Stimulated activated CD8-positive, alpha-beta memory T cell treated with anti-CD3 and anti-CD28 coated beads, Interleukin-4, amount 100 ng/mL, for 4 hours (primary cell): ENCODE results near the gene VSX2.

ENCODE experiments used
- DNase-seq, 2 donors: peaks; one replicate each; pipeline ENCODE4 v3.0.0-alpha.2; 2020; ENCODE audit warnings: low read depth in 2 of 2, low spot score in 1 of 2

Gene VSX2

DNA sequence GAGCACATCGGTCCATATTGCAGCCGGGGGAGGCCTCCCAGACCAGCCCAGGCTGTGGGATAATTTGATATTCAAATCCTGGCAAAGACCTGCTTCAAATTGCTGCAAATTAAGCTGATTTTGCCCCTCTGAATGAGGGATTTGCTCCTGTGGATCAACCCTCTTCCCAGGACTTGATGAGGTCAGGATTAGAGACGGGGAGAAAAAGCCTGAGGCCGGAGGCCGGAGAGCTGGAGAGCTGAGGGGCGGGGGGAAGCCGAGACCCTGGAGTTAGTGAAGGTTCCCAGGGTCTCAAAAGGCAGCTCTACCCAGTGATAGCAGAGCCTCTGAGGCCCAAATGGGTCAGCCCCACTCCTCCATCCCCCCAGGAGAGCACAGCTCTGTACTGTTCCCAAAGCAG, 17.5 kb upstream of the VSX2 start:
- no peak for DNase-seq

DNA sequence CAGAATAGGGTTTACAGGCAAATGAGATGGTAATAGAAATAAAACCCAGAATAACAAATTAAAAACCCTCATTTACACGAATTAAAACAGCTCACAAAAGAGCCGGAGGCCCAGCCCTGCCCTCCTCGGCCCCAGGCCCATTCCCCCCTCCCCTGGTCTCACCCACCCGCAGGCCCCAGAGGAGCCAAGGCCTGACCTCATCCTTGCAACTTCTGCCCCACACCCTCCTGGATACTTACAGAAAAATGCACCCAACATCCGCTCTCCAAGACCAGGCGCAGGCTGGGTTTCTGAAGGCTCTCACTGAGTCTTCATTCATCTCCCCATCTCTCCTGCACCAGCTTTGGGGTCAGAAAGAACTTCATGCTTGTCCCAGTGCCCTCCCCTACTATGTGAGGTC, 16.2 kb upstream of the VSX2 start:
- no peak for DNase-seq

DNA sequence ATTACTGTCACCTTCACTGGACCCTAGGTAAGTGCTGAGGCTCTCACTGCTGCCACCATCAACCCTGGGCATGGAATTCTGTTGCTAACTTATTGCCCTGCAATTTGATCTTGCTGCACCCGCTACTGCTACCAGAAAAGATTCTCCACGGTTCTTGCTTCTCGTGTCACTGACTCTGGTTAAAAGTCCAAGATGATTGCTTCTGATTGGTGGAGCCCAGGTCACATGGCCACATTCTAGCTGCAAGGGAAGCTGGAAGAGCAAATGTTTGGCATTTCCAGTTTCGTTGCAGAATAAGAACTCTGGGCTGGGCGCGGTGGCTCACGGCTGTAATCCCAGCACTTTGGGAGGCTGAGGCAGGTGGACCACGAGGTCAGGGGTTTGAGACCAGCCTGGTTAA, 7.5 kb upstream of the VSX2 start:
- DNase-seq, result no peak

DNA sequence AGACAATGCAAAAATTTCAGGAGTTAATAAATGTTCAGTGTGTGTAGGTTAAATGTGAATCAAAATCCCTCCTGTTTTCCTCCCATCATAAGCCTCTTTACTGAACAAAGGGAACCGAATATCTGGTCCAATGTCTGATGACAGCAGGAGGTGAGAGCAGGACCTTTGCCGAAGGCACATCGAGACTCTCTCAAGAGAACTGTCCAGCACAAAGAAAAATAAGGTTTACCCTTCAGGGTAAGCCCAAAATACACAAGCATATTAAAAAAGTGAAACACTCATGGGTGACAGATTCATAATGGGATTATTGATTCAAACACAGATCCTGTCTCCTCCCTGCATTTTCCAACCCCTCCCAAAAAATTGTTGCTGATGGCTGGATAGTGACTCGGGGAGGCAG, 4.2 kb upstream of the VSX2 start:
- no peak for DNase-seq

DNA sequence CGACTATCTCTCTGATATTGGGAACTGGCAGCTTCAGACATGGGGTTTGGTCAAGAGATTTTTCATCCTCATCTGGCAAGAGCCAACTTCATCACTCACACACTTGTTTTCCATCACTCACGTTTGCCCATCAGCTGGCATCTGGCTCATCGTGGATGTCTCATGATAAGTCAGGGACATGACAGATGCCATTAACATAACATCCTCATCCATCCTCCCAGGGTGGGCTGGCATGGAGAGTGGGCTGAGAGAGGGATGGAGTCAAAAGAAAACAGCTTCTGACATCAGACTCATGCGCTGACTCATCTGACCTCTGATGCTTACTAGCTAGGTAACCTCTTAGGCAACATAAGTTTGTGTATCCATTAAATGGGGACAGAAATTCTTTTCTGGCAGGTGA, 1.8 kb upstream of the VSX2 start:
- no peak for DNase-seq

DNA sequence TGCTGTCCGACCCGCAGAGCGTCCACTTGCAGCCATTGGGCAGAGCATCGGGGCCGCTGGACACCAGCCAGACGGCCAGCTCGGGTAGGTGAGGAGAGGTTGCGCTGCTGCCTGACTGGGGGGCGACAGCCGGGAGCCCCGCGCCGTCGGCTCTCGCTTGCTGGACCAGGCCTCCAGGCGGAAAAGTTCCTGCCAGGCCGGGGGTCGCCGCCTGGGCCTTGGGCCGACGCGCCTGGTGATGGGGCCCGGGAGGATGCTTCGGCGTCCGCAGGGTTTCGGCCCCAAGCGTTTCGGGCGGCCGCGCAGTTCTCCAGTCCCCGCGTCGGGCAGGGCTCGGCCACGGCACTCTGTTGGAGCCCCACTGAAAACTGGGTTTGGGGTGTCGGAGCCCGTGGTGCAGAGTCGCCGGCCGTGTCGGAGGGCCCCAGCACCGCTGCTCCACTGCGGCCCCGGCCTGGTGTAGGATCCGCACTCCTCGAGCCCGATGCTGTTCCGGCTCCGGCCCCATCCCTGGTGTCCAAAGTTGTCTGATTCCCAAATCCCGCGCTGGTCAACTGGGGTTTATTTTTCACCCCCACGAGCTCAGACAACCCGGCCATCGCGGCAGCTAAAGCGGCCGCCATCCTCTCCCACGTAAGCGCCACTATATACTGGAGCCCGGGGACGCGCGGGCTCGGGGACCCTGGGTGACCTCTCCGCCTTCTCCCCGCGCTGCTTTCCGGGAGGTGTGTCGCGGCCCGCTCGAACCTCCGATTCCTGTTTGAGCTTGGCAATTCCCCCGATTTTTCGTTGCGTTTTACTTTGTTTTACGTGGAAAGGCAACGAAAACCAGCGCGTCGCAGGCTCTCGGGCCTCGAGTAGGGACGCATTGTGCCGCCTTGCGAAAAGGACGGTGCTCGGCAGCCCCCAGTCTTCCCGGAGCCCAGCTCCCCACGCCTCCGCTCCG, 872 bp downstream of the VSX2 start:
- no peak for DNase-seq

DNA sequence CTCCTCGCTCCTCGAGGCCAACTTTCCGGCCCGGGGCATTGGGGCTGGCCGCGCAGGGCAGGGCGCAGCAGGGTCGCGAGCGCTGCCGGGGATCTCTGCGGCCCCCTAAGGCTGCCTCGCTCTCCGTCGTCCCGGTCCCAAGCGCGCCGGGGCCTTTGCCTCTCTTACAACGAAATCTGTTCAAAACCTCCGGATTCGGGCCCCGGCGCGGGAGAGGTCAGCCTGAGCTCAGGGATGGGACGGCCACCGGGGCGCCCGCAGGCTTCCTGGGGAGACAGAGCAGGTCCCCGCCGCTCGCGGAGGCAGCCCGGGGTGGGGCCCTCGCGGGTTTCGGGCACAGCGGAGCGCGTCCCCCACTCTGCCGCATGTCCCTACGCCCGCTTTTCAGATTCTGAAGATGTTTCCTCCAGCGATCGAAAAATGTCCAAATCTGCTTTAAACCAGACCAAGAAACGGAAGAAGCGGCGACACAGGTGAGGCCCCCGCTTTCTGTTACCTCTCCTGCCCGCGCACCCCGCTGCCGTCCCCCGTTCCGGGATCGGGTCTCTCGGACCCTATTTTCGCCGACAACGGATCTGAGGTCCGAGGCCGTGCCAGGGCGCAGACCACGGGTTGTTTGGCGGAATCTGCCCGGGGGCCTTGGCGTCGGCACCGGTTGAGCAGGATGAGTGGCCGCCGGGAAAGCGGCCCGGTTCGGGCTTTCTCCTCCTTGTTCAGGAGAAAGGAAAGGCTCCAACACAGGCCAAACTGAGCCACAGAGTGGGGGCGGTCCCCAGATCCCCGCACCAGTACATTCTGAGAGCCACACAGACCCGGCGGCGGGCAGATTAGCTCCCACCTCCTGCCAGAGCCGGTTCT, 1.8 kb downstream of the VSX2 start:
- DNase-seq, result no peak

DNA sequence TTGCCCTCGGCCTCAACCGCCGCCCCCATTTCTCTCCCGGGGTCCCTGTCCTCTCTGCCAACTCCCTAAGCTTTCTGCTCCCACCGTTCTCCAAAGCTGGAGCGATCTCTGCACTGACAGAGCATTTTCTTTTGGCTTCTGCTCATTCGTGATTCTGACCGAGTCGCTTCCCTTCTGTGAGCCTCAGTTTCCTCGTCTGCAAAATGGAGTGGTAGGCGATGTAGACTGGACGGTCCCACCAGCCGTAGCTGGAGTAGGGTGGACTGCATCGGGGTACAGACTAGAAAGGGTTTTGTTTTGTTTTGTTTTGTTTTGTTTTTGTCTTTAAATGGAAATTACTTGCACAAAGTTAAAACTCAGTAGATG, 2.4 kb downstream of the VSX2 start:
- no peak for DNase-seq

DNA sequence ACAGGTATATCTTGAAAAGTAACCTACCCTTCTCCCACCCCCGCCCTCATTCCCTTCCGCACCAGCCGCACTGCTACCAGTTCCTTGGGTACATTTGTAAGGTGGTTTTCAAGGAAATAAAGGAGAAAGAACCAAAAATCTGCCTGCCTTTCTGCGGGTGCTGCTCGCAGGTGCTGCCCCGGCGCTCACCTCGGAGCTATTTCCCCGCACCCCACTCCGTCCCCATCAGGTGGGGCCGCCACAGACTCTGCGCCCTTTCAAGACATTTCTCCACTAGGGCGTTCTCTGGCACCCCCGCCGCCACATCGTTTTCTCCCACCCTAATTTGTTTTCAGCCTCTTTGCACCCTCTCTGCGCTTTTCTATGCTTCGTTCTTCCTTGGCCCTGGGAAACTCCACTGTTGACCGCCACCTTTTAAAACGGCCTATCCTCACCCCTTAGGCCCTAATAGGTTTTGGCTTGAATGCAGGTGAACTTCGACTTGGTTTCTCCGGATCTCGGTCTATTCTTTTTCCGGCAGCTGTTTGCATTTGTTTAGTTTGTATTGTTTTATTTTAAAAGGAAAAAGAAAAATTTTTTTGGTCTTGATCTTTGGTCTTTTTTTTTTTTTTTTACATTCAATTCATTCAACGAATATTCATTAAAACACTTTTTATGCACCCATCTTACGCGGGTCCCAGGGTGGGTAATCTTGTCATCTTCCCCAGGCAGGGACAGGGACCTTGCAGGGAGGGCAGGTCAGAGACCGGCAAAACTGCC, 3.0 kb downstream of the VSX2 start:
- no peak for DNase-seq

DNA sequence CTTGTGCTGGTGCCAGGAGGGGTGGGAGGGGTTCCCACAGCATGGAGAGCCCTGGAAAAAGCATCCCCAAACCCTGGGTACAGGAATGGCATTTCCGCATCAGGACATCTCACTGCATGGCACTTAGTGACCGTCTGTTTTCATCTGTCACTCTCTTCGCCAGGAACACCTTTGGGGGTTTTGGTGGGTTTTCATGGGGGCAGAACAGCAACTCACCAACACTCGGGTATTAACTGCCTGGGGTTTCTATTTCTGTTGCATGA, 3.5 kb downstream of the VSX2 start:
- no peak for DNase-seq

DNA sequence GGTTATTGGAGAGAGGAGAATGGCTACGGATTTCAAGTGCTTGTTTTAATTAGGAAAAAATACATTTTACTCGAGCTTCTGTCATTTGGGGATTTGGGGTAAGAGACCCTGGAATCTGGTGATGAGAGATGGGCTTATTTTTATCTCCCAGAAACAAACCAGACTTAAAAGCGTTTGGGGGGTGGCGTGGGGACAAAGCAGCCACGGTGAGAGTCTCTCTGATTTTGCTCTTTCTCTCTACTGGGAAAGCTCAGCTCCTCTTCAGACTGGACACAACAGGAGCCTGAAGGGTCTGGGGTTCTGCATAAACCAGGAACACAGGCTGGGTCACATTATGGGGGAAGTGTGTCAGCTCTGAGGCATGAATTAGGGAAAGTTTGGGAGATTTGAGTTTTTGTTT, 3.8 kb downstream of the VSX2 start:
- no peak for DNase-seq

DNA sequence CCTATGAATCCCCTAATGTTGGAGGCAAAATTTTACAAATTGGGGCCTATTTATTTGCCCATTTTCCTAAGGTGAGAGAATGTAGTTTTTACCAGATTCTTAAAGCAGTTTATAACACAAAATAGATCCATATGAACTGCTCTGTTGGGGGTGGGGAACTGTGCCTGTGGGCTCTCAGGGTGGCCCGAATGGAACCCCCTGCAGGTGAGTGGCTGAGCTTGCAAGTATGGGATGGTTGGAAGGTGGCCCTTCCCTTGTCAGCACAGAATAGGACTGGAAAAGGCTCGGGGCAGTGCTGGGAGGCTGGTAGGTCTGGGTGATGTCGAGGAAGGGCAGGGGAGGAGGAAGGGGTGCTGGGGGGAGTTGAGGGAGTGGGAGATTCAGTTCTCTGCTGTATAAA, 4.9 kb downstream of the VSX2 start:
- DNase-seq, result no peak

DNA sequence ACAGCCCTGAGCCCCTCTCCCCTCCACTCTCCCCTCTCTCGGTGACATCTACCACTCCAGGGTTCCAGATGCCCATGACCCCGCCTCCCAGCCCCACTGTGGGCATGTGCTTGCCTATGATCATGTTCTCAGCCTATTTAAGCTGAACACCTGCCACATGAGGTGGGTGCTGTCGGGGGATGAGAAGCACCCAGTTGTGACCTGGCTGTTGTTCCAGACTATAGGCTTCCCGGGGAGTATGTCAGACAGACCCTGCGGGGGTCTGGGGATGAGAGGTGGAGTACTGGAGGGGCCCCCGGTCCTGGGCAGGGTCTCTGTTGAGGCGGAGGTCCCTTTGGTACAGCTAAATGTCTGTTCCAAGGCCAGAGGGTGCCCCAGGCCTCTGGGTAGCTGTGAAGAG, 6.0 kb downstream of the VSX2 start:
- no peak for DNase-seq

DNA sequence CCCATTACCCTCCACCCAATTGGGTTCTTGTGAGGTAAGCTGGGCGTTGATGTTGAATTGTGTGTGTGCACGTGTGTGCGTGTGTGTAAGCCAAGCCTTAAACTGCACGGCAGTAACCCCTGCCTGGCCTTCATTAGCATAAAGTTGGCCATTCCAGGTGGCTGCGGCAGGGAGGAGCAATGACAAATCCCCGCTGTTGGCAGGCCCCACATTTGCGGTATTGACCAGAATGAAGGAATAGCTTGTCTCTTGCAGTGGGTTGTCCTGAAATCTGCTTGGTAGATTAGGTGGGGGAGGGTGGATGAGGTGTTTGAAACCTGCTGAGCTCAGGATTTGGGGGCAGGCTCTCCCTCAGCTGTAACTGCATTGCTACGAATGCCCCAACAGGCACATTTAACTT, 7.3 kb downstream of the VSX2 start:
- no peak for DNase-seq

DNA sequence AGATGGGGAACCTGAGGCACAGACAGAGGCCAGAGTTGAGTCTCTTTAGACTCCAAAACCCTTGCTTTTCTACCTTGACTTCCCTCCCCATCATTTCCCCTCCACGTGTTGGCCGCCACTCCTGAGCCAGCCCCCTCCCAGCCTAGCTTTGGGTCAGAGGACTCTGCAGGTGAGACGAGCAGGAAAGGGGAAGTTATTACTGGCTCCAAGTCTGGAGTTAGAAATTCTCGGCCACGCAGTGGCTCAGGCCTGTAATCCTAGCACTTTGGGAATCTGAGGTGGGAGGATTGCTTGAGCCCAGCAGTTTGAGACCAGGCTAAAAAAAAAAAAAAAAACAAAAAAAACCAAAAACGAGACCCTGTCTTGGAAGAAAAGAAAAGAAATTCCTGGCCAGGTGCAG, 8.8 kb downstream of the VSX2 start:
- no peak for DNase-seq

DNA sequence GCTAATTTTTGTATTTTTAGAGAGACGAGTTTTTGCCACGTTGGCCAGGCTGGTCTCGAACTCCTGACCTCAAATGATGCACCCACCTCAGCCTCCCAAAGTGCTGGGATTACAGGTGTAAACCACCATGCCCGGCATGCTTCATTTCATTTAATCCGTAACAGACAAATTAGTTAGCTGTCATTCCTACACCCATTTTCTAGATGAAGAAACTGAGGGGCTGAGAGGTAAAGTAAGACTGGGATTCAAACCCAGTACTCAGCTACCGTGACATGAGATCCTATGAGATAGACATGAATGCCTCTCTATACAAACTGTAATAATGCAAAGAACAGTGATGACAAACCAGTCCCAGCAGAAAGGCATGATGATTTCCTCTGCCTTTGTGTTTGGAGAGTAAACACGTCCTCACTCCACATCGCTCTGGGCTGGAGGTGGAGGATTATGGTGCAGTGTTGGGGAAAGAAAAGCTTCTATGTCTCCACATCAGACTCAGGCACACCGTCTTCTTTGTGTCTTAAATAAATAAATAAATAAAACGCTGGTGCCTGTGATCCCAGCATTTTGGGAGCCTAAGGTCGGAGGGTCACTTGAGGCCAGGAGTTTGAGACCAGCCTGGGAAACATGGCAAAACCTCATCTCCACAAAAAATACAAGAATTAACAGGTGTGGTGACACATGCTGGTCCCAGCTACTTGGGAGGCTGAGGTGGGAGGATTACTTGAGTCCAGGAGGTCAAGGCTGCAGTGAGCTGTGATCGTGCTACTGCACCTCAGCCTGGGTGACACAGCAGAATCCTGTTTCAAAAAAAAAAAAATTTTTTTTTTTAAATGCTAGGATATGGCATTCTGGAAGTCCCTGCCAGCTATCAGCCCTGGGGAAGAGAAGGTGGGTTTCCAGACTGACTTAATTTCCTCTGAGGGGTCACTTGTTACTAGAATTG, 10.5 kb downstream of the VSX2 start:
- DNase-seq, result no peak

DNA sequence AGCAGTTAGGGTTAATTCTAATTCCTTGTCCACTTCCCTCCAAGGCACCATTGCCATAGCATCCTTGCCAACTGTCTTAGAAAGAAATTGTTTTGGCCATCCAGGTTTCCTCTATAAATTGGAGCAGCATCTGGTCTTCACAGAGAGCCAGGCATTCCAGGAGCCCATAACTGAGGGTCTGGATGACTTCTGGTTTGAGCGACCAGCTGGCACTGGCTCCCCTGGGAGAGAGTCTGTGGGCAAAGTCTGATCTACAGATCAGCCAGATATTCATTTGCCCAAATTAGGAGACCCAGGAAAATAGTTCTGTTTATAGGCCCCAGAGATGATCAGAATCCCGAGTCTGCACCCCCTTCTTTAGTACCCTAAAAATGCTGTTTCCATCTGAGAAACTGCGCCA, 16.0 kb downstream of the VSX2 start:
- no peak for DNase-seq

DNA sequence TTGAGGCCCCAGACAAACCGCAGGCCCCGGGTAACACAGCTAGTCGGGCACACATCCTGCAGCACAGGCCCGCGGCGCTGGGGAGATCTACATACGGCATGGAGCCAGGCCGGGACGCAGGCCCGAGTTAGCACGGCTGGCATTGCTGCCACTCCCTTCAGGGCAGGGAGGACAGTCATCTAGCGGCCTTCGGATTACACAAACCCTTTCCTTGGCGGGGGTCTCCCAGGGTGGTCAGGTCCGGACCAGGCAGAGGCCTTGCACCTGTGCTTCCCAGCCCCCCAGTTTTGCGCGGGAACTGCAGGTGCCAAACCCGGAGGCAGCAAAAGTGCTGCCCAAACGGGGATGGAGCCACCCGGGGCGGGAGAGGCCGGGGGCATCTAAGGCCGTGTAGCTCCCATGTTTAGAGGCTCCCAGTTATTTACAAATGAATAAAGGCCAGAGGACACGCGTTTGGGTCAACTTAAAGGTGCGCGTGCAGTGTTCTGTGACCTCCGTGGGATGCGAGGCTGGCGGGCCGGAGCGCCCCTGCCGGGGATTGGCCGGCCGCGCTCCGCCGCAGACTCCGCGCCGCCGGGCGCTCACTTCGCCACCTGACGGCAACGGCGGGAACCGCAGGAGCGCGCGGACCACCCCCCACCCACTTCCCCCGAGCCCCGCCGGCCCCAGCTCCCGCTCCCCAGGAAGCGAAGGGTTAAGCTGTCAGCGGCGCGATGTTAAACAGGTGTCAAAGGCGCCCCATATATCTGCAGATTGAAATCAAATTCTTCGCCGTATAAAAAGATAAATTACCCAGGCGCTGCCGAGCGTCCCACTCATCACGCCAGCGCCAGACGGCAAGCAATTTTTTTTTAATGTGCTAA, 18.1 kb downstream of the VSX2 start:
- peak; percentile 9 to 17 for DNase-seq

DNA sequence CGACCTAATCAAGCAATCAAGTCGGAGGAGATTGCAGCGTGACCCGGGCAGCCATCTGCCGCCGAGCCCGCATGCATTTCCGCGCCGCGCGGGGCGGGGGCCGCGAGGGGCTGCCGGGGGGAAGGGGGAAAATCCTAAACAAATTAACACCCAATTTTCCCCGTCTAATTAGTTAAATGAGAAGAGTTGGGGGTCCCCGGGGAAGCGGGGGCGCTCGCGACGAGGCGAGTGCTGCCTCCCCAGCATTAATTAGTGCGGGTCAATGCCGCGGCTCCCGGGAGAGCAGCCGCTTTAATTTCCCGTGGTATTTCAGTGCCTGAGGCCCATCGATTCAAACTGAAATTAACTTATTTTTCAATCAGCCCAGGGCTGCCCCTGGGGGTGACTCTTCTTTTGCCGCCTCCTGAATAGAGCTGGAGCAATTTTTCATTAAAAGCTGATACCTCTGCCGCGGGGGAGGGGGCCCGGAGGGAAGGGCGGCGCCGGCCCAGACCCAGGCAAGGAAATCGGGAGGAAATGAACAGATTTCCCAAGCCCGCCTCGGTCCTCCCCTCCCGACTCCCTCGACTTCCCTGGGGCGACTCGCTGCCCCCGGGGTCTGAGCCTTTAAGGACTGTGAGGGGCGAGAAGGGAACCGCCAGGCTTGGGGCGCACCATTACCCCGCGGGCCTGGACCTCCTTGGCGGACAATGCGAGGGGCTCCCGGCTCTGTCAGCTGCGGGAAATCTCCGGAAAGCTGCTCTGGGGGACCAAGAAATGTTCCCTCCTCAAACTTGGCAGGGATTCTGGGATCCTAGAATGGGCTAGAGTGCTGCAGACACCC, 18.9 kb downstream of the VSX2 start:
- DNase-seq, result no peak
